NOMO-1 treated with dmso at 0.1 percent for 144 hours (cell line): ENCODE results near the gene EPS8L3.

Experiments used
- DNase-seq: peaks from one replicate; lab custom pipeline; 2025; ENCODE audit not compliant: unreplicated experiment; lab: John Stamatoyannopoulos, UW

The EPS8L3 gene

DNA sequence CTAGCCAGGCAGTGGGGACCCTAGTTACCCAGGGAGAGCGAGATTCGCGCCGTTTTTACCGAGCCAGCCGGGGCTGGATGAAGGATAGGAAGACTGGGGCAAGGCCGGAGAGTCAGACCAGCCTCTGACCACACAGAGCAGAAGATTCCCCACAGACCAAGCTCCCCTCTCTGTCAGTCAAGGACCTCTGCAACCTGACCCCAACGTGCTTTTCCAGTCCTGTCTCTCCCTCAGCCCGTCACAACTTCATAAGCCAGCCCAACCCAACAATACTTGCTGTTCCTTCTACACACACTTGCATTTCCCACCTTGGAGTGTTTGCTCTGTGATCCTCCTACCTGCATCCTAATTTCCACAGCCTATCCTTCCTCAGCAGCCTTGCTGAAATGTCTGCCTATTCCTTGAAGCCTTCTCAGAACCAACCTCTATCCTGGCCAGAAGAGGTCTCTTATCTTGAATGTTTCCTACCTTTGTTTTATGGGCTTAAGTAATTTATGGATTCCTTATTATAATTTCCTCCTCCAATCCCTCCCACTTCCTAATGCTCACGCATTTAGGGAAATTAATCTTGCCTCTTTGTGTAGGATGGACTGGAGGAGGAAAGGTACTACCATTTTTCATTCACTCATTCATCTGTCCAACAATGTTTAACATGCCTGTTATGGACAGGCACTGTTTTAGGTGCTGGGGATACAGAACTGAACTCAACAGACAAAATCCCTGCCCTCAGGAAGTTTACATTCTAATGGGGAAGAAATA is 22.9 kb downstream of the EPS8L3 start, which contains the start of gene GSTM3:
GSTM3 (minus strand) TSS at position 424 of the 759 bp plus-strand sequence. CDS start 751 bp downstream, outside the sequence.
- DNase-seq = no peak

DNA sequence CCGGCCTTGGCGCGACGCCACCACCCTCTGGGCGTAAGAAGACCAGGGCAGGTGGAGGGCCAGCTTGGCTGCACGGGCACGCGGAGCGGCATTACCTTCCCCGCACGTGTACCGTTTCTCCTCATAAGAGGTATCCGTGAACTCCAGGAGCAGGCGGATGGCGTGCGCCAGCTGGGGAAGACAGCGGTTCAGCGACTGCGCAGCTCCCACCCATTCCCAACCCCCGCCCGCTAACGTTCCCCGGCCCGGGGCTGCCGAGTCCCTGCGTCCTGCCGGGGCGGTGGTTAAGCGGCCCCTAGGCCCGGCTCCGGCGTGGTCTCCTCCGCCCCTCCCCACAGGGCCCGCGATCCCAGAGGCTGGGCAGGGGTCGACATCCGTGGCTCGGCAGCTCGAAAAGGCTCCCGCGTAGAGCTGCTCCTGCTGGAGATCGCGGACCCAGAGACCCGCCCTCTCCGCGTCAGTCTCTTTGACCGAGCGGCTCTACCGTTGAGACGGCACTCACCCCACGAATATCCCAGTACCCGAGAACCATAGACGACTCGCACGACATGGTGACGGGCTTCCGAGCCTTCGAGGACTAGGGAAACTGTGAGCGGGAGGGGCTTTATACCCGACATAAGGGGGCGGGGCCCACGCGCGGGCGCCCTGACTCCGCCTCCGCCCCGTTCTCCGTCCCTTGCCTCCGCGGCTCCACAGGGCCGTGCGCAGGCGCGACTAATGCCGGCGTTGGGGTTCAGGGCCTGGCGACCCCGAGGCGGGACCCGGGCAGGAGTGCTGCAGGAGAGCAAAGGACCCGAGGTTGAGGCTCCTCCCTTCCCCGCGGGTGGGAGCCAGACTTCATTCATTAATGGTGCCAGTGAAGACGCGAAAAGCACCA is 23.7 kb downstream of the EPS8L3 start:
- peak; percentile 51 for DNase-seq

DNA sequence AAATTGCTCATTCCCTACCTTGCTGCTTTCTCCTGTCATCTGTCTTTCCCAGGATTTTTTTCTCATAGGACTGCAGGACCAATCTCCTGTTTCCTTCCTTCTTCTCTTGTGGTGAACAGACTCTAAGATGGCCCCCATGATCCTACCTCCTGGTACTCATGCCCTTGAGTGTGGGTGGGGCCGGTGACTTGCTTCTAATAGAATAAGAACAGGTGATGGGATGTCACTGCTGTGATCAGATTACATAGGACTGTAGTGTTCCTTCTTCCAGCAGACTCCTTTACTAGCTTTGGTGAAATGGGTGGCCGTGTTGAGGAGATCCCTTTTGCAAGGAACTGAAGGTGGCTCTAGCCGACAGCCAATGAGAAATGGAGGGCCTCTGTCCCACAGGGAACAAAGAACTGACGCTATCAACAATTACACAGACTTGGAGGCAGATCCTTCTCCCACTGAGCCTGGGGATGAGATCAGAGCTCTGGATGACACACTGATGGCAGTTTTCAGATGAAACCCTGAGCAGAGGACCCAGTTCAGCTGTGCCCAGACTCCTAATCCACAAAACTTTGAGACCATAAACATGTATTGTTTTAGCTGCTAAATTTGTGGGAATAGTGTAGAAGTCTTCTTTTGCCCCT is 30.4 kb downstream of the EPS8L3 start:
- DNase-seq = no peak

DNA sequence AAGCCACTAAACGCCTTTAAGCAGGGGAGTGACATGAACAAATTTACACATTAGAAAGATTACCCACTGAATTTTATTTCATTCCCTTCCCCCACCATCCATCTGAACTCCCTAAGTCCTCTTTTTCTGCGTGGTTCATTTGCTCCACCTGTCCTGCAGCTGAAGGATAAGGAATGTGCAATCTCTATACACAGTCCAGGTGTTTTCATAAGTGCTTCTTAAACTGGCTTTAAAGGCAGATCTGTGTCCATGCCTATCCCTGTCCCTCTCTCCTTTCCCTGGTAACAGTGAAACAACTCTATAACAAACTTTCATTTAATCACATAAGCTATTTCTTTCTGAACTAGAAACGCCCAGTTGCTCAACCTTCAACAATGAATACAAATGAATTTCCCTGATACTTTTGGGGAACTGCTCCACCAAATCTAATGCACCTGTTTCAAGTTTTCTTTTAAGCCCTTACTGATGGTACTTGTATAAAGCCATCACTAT is 31.3 kb downstream of the EPS8L3 start:
- DNase-seq = no peak

DNA sequence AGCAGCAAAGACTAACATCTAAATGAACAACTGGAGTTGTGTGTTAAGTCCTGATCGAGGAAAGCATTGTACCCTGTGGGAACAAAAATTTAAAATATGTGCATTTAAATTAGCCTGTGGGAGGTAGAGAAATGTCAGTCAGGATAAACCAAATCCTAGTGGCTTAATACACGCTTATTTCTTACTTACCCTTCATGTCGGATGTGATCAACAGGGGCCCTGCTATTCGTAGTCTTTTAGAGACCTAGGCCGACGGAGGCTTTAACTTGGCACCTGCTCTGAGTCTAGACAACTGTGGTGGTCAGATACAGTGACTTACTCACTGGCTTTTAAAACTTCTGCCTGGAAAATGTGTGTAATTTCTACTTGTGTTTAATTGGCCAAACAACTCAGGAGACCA is 33.1 kb downstream of the EPS8L3 start:
- DNase-seq = no peak

DNA sequence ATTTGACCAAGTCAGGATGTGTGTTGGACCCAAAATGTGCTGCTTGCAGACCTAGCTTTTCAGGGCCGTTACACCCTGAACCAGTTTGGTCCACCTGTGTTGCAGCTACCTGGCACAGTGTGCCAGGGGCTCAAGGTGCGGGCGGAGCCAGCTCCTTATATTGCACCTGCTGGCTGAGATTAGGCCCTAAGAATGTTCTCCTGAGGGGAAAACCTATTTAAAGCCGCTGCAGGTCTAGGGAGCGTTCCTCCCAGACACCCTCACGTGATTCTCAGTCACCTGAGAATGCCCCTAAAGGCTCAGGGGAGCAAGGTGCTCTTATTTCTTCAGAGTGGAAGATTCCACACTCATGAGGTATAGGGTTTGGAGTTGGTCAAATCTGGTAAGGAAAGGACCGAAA is 34.9 kb downstream of the EPS8L3 start:
- DNase-seq = no peak

DNA sequence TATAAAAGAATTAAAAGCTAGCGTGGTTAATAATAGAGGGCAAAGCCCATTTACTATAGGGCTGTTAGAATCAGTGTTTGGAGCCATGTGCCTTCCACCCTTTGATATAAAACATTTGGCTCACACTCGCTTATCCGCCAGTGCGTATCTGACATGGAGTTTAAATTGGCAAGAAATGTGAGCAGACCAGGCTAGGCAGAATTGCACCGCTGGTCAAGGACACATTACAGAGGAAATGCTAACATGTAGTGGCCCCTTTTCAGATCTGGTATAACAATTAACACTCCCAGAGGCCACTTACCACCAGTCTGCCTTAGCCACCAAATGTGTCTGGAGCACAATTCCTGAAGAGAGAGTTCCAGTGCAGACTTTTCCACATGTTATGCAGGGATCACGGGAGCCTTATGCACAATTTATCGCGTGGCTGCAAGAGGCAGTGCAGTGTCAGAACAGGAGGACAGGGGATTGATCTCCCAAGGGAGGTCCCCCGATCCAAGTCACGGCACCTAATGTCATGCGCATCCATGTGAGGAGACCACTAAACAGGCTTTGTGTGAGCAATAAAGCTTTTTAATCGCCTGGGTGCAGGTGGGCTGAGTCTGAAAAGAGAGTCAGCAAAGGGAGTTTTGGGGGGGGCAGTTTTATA is 36.9 kb downstream of the EPS8L3 start:
- DNase-seq = no peak

DNA sequence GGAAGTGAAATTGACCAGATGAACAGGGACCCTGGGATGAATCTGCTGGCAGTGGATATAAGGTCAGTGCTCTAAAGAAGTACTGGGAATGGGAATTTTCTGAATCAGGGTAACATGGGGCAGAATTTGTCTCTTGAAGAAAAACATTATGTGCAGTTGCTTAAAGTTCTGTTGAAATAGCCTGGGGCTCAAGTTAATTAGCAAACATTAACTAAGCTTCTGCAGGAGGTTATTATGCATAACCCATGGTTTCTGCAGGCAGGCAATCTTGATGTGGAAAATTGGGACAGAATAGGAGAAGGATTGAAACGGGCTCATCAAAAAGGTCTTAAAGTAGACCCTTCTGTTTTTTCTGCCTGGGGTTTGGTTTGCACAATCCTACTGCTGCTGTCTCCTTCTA is 37.7 kb downstream of the EPS8L3 start:
- no peak for DNase-seq

DNA sequence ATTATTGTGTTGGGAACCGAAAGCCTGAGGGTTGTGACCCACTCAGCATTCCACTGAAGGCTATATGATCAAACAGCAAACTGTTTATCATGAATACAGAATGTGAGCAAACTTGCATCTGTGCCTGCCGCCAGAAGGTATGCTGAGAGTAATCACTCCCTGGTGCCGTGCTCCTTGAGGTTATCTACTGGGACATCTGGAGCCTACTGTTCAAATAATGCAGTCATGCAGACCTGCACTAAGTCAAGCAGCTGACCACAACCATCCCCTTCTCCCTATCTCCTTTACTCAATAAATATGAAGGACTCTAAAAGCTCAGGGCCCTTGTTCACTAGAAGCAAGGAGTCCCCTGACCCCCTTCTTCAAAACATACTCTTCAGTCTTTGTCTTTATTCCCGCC is 38.2 kb downstream of the EPS8L3 start:
- no peak for DNase-seq

DNA sequence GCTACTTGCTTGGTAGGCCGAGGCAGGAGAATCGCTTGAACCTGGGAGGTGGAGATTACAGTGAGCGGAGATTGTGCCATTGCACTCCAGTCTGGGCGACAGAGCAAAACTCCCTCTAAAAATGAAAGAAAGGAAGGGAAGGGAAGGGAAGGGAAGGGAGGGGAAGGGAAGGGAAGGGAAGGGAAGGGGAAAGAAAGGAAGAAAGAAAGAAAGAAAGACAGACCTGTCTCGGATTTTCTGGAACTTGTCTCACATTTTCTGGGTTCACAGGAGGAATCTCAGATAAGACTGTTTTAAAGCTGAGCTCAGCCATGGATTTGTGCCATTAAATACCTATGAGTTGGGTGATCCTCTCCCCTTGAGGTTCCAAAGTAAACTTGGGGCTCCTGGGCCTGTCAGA is 38.8 kb downstream of the EPS8L3 start:
- no peak for DNase-seq

DNA sequence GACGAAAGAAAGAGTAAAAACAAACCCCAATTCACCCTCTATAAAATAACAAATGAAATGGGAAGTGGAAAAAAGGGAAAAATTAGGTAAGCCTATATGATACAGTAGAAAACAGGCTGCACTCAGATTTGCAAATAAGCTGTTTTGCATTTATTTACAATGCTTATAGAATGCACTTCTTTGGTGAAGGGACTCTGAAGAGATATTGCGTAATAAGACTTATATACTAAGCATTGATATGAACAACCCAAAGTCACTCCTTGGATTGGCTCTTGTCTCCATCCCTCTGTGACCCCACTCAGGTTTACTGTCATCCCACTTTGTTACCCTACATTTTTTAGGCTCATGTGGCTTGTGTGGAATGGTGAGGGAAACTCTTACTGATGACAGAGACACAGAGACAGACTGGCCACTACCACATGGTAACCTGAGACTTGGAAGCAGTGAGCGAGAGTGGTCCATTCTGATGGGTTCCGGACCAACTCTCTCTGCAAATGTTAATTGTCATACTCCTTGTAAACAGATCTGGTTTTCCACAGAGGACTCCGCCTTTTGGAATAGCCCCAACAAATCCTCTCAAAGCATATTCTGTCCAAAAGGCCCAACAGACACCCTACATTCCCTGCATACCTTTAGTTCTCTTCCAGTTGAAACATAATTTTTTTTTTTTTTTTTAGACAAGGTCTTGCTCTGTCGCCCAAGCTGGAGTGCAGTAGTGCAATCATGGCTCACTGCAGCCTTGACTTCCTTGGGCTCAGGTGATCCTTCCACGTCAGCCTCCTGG is 40.6 kb downstream of the EPS8L3 start:
- DNase-seq = no peak

DNA sequence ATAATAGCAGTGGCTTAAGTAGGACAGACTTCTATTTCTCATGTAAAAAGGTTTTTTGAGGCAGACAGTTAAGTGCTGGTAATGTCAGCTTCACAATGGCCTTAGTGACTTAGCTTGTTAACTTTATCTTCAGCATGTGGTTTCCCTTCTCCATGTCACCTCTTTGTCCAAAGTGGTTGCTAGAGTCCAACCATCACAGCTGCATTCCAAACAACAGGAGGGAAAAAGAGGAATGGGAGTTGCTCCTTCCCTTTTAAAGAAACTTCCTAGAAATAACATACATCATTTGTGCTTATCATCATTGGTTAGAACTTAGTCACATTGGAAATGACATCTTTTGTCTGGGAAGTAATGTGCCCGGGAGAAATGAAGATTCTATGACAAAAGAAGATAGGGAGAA is 41.8 kb downstream of the EPS8L3 start:
- DNase-seq = no peak

DNA sequence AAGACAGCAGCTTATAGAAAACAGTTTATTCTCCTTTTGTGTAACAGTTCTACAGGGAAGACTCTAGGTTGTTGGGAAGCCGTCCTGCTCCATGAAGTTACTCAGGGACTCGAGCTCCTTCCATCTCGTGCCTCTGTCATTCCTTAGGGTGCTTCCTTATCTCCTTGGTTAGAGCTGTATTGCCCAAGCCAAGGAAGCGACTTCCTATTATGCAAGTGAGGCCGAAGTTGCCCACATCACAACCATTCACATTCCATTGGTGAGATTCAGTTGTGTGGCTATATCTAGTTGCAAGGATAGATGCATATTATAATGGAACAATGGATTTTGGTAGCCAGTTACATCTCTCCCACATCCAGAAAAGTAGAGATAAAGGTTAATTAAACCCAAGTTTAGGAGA is 42.7 kb downstream of the EPS8L3 start:
- DNase-seq = no peak

DNA sequence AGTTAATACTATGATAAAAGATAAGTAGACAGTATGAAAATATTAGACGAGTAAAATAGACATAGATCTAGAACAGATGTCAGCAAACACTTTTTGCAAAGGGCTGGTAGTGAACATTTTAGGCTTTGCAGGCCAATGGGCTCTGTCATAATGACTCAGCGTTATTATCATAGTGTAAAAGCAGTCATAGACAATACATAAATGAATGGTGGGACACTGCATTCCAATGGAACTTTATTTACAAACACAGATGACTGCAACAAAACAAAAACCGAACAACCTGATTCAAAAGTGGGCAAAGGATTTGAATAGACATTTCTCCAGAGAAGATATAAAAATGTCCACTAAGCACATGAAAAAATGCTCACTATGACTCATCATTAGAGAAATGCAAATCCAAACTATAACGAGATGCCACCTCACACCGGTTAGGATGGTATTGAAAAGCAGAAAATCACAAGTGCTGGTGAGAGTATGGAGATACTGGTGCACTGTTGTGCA is 44.3 kb downstream of the EPS8L3 start:
- DNase-seq = no peak

DNA sequence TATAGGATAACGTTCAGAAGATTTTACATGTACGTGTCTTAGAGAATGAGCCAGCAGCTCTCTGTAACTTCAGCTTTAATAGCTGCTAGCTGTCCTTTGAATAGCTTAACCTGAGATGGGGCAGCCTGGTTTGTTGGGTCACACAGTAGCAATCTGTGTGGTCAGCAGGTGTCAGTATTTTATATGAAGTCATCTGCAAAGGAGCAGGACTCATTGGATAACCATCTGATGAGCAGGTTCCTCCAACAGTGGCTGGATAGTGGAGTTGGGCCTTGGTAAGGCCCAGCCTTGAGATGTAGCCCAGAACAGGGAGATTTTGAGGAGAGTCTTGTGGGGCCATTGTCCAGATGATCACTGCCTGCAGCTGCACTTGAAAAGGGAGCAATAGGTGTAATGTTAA is 45.2 kb downstream of the EPS8L3 start:
- DNase-seq = no peak

DNA sequence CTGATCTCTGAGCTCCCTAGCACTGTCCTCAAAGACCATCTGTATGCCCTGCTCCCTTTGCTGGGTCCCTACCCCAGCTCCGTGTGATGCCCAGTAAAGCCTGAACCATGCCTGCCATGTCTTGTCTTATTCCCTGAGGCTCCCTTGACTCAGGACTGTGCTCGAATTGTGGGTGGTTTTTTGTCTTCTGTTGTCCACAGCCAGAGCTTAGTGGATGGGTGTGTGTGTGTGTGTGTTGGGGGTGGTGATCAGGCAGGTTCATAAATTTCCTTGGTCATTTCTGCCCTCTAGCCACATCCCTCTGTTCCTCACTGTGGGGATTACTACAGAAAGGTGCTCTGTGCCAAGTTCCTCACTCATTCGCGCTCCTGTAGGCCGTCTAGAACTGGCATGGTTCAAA is 46.0 kb downstream of the EPS8L3 start:
- no peak for DNase-seq

DNA sequence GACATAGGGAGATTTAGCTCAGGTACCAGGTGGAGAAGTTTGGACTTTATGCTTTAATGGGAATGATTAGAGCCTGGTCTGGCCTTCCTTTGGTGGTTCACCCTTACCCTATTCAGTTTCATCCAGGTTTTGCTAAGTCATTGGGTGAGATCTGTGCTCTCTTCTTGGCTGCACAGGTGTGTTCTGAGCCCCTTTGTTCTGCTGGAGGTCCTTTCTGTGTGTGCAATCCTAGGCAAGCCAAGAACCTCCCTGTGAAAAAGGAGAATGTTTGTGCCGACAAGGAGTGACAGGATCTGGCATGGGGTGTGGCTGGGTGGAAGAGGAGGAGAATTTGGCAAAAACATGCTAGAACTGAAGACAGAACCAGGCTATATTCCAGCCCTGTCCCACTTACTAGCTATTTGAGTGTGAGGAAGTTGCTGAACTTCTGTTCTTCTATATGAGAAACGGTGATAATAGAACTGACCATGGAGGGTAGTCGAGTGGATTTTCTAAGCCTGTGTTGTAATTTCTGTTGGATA is 47.1 kb downstream of the EPS8L3 start:
- DNase-seq = no peak

DNA sequence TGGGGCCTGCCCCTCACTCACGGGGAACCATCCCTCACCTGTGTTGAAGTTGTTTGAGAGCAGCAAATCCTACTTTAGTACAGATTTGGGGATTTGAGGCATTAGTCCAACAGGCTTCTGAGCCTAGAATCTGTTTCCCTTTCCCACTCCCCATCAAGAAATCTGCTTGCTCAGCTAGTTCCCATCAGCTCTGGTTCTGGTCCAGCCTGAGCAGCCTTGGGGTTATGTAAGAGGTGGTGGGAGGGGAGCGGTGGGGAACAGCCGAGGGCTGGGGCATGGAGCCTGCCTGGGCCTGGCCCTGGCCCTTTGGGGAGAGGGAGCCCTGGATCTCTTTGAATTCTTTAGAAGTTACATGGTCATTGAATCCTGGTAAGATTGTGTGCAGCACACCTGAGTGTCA is 47.6 kb downstream of the EPS8L3 start:
- DNase-seq = no peak

DNA sequence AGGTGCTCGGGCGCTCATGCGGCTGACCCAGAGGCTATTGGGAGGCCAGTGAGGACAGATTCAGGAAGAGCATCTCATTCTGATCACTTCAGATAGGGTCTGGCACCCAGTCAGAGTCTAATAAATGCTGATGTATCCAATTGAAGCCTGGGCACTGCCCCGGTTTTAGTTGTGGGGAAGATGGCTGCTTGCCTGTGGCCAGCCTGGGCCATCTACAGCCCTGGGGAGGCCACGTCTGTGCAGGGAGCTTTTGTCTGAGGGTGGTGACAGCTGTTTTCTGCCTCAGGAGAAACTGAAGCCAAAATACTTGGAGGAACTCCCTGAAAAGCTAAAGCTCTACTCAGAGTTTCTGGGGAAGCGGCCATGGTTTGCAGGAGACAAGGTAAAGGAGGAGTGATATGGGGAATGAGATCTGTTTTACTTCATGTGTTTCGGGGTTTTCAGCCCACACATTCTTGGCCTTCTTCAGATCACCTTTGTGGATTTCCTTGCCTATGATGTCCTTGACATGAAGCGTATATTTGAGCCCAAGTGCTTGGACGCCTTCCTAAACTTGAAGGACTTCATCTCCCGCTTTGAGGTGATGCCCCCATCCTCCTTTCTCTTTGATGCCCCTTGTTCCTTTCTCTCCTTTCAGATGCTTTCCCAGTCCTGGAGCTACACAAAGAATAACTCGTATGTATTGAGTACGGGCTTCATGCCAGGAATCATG is 48.9 kb downstream of the EPS8L3 start:
- DNase-seq = no peak
